Left lobe of liver (tissue), 2 donors: ENCODE results near the gene POLD4. TPM values are rescaled to one million over a fixed set of nuclear protein-coding genes. Genes with fewer than 3 reads are reported as not detected.
"Not testable (repeated sequence)": the region's sequence is repeated elsewhere in the genome, so short reads cannot be mapped to it uniquely, and the experiment has no call there.

Experiments used
- ATAC-seq: fragments of 200-7000 bp; cut with Tn5 transposase; one replicate; pipeline ENCODE4 v1.9.1; 2020; ENCODE audit warnings: mild to moderate bottlenecking, moderate library complexity
- DNase-seq: peaks from one replicate; pipeline ENCODE4 v3.0.0-alpha.2; 2020; ENCODE audit warnings: low spot score
- total RNA-seq: library from RNA; stranded (reverse); gene quantifications from one replicate; pipeline ENCODE4 v1.2.1, GENCODE V29; 2021
- donor health status: DM: no; HTN: no; CAD: no; lungs with moderate emphysema.
- donor health status: DM: no; HTN: yes; CAD: no.

The POLD4 gene
- total RNA-seq: 96.6 TPM

DNA sequence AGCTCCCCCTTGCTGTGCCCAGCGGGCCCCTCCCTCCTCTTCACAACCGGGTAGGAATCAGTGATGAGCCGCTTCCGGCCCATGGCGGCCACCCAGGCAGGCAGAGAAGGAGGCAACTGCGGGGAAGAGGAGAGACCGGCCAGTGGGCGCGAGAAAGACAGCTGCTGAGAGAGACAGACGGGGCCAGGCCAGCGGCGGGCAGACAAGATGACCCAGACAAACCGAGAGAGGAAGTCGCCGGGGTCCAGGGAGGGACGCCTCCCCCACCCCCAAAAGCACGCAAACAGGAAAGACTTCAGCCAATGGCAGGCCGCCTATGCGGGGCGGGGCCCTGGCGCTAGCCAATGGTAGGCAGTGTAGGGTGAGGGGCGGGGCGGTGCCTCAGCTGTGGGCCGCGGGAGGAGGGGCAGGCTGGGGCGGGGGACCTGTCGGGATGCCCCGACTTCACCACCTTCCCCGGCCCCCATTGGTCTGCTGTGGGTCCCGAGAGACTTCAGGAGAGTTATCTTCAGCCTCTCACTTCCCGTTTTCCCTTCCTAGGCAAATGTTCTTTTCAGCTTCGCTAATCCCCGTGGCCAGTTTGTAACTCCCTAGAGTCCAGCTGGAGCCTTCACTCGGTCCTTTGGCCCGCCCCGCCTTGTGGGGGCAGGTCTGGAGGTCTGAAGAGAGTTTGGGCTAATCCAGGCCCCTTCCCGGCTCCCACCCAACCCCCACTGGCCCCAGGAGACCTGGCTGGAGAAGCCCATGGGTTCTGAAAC is at the start of gene POLD4:
Gene POLD4 (minus strand): TSS at position 230 of the 758 bp plus-strand sequence. CDS start 147 bp downstream, at position 83.
- DNase-seq: peak; percentile 99
- peak; percentile 84 for ATAC-seq

DNA sequence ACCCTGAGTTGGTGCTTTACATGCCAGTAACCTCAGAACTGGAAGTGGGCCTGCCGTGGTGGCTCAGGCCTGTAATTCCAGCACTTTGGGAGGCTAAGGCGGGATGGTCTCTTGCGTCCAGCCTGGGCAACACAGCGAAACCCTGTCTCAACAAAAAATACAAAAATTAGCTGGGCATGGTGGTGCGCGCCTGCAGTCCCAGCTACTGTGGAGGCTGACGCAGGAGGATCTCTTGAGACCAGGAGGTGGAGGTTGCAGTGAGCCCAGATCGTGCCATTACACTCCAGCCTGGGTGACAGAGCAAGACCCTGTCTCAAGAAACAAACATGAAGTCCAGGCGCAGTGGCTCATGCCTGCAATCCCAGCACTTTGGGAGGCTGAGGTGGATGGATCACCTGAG is 49.7 kb upstream of the POLD4 start:
- DNase-seq, ATAC-seq: not testable (repeated sequence)

DNA sequence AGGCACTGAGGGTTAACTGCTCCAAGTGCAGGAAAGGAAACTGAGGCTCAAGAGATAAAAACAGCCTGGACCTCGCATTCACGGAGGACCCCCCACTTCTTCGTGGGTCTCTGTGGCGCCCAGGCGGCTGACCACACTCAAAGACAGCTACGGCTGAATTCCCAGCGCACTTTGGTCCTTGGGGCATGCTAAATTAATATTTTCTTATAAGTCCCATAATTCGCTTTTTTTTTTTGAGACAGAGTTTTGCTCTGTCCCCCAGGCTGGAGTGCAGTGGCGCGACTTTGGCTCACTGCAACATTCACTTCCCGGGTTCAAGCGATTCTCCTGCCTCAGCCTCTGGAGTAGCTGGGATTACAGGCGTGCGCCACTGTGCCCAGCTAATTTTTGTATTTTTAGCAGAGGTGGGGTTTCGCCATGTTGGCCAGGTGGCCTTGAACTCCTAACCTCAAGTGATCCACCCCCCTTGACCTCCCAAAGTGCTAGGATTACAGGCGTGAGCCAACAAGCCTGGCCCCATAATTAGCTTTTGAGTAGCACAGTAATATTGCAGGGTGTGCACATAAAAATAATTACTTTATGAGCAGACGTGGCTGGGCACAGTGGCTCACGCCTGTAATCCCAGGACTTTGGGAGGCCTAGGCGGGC is 49.0 kb upstream of the POLD4 start:
- not testable (repeated sequence) for DNase-seq, ATAC-seq

GRCh38 chr11:67401495-67402191 is 48.3 kb upstream of the POLD4 start, which contains the start of gene PPP1CA:
Gene PPP1CA (minus strand): TSS chr11:67401858. CDS start chr11:67401782, 76 bp downstream.
- ATAC-seq (peak; percentile 90), DNase-seq (peak; percentile 92)

- DNase-seq: no peak
- no peak for ATAC-seq
Measured at GRCh38 chr11:67400942-67401494, 47.7 kb upstream of the POLD4 start.

- ATAC-seq: peak; percentile 1
Measured at GRCh38 chr11:67400251-67400941, 47.0 kb upstream of the POLD4 start.

DNA sequence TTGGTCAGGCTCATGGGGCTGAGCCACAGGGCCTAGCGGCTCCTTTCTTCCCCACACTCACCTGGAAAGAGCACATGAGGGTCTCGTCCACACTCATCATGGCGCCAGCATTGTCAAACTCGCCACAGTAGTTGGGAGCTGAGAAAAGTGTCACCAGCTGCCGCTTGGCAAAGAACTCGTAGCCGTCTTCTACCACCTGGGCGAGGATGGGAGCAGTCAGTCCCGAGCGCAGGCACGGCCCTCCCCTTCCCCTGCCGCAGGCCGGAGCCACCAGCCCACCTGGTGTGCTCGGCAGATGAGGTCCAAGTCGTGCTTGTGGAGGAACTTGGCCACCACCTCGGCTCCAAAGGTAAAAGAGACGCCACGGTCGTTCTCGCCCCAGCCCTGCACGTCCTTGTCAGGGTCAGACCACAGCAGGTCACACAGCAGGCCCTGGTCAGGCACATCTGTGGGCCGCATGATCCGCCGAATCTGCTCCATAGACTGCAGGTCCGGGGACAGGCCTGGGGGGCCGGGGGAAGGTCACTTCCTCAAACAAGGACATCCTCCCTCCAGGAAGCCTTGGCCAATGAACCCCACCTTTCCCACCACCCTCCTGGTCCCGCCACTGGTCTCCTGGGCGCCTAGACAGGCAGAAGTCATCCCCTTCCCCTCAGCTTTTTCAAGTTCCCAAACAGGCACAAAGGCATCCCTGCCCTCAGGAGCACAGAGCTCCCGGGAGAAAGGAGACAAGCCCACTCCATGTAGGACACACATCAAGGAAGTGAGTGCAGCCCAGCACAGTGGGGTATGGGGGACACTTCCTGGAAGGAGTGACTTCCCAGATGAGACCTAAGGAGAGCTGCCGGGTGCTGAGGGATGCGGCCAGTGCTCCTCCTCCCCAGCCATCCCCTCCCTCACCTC is 45.6 kb upstream of the POLD4 start:
- DNase-seq (no peak), ATAC-seq (no peak)

More at GRCh38 chr11:67400251-67400941, 47.0 kb upstream of the POLD4 start:
- no peak for DNase-seq

DNA sequence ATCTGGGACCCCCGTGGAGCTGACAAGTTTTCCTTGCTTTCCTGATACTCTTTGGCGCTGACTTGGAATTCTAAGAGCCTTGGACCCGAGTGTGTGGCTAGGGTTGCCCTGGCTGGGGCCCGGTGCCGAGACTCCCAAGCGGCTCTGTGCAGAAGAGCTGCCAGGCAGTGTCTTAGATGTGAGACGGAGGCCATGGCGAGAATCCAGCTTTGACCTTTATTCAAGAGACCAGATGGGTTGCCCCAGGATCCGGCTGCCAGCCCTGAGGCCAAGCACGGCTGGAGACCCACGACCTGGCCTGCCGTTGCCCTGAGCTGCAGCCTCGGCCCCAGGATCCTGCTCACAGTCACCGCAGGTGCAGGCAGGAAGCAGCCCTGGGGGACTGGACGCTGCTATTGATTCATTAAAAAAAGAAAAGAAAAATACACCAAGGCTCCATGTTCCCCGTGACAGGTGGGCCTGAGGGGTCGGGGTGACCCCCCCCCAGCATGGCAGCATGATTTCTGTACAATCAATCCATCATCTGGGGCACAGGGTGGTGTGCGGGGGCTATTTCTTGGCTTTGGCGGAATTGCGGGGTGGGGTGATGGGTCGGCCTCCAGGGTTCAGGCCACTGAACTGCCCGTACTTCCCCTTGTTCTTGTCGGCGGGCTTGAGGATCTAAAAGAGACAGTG is 44.8 kb upstream of the POLD4 start:
- ATAC-seq (no peak), DNase-seq (no peak)

DNA sequence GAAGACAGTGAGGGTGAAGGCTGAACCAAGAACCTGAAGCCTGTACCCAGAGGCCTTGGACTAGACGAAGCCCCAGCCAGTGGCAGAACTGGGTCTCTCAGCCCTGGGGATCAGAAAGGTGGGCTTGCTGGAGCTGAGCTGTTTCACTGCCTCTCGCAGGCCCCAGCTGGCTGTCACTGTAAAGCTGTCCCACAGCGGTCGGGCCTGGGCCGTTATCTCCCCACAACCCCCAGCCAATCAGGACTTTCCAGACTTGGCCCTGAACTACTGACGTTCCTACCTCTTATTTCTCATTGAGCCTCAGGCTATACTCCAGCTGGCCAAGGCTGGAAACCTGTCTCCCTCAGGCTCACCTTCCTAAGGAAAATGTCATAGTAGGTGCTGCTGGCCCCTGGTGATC is 44.2 kb upstream of the POLD4 start:
- DNase-seq: no peak
- no peak for ATAC-seq

- no peak for ATAC-seq
Measured at GRCh38 chr11:67396587-67397389, 43.4 kb upstream of the POLD4 start.

GRCh38 chr11:67396259-67396581 is 42.9 kb upstream of the POLD4 start:
- ATAC-seq: no peak
- DNase-seq: no peak

More at GRCh38 chr11:67396587-67397389, 43.4 kb upstream of the POLD4 start:
- no peak for DNase-seq

DNA sequence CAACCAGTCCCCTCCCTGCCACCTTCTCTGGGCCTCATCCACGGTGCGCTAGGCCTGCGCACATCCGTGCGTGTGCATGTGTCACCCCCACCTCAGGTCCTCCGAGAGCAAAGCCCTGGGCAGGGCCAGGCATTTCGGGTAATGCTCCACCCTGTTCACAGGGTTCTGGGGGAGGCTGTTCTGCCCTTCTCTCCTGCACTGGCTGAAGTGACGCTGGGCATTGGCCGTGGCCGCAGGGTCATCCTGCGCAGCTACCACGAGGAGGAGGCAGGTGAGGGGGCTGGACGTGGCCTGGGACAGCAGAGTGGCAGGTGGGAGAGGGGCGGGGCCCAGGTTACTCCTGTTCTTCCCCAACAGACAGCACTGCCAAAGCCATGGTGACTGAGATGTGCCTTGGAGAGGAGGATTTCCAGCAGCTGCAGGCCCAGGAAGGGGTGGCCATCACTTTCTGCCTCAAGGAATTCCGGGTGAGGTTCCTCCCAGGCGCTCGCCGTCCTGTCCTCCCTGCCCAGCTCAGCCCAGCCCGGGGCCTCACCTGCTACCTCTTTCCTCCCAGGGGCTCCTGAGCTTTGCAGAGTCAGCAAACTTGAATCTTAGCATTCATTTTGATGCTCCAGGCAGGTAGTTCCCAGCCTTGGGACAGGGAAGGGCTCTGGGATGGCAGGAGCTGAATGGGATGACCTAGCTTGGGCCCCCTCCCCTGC is 42.4 kb upstream of the POLD4 start:
- ATAC-seq (no peak), DNase-seq (no peak)

DNA sequence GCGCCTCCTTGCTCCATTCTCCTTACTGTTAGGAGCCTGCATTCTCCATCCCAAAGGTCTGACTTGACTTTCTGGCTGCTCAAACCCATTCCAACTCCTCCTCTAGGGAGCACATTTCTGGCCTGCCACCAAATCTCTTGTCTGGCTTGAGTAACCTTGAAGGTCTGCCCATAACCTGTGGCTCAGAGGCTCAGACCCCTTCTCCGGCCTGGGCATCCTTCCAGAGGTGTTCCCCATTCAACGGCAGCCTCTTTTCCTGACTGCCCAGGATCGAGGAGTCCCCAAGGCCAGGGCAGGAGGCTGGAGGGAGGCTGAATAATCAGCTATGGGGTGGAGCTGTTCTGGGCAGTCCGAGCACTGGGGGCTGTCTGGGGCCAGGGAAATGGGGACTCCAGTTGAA is 40.6 kb upstream of the POLD4 start:
- no peak for ATAC-seq

DNA sequence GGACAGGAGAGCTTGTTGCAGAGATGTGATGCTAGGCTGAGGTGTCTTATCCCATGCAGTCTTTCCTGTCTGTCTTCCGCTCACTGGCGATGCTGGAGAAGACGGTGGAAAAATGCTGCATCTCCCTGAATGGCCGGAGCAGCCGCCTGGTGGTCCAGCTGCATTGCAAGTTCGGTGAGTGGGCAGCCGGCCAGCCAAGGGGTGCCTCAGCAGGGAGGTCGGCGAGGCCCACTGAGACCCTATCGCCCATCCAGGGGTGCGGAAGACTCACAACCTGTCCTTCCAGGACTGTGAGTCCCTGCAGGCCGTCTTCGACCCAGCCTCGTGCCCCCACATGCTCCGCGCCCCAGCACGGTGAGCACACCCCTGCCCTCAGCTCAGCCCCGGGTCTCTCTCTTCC is 40.1 kb upstream of the POLD4 start:
- no peak for ATAC-seq

More for the DNA sequence above, 40.6 kb upstream of the POLD4 start:
- DNase-seq: no peak

GRCh38 chr11:67392183-67392715 is 38.9 kb upstream of the POLD4 start:
- DNase-seq: no peak
- ATAC-seq: peak; percentile 11

More for the DNA sequence above, 40.1 kb upstream of the POLD4 start:
- no peak for DNase-seq

DNA sequence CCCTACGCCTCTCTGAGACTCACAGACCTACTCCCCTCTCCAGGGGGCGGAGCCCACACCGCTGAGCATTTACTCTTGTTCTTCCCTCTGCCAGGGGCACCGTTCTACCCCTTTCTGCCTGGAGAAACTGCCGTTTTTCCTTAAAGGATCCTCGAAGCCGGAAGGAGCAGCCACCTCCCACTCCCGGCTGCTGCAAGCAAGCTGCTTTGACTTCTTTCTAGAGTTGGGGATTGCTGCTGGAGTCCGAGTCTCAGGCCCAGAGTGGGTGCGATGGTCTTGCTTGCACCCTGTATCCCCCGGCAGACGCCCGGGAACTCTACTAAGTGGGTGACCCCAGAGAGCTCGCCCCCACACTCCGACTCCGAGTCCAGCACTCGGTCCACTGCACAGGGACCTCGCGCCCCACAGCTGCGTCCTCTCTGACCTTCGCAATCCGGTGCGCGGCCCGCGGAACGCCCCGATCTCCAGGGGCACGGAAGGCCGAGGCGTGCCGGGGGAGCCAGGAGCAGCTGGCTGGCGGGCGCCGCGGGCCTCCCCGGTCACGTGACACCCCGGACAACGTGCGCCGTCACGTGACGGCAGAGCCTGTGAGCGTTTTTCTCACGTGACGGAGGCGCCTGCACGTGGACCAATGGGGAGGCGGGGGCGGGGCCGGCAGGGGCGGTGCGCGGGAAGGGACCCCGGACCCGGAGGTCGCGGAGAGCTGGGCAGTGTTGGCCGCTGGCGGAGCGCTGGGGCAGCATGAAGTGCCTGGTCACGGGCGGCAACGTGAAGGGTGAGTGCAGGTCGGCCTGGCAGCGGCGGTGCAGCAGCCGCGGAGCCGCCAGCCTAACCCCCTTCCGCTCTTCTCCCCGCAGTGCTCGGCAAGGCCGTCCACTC is 38.2 kb upstream of the POLD4 start, which contains the start of gene RAD9A:
Gene RAD9A (plus strand): TSS at position 683 of the 879 bp plus-strand sequence. CDS start 59 bp downstream, at position 742.
- peak; percentile 89 for ATAC-seq

More for the DNA sequence above, 38.2 kb upstream of the POLD4 start, which contains the start of gene RAD9A:
- DNase-seq: peak; percentile 97
